ENCODE results near the gene CDK9.

CDK9 gene

GRCh38 chr9:127761491-127761956 lies 24.3 kb upstream of the CDK9 start:
- no peak for DNase-seq (ENCODE audit: low read depth)

DNA sequence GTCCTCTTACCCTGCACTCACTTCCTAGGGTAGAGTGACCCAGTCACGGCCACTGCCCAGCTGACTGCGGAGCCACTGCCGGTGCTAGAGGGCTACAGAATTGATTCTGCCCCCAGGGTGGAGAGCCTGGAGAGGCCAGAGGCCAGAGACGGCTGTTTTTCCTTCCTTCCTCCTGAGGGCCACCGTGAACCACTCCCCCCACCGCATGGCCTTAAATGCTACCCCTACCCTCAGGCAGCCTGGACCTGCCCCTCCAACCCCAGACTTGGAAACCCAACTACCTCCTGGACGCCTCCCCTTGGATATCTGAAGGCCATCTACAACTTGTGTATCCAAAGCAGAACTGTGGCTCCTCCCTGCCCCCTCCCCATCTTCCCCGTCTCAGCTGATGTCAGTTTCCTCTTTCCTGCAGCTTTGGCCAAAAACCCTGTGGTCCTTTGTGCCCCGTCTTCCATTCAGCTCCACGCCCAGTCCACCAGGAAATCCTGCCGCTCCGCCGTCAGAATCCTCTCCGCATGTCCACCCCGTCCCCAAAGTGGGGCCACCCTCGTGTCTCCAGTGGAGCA lies 23.6 kb upstream of the CDK9 start:
- DNase-seq (ENCODE audit: low read depth): no peak

DNA sequence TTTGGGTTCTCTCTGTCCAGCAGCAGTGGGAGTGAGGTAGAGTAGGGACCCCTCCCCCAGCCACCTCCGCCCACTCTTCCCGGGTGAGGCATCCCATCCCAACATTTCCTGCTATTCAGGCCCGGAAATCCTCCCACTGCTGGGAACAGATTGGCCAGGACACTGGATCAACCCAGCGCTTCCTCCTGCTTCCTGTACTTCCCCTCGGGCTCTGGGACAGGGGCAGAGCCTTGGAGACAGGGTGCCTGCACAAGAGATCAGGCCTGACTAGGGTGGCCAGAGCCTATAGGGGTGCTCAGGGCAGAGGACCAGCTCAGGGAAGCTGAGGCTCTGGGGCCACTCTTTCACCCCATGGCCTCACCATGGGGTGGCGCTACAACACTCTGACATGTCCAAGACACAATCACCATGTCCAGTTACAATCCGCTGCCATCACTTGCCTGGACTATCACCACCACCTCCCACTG lies 21.9 kb upstream of the CDK9 start:
- no peak for DNase-seq (ENCODE audit: low read depth)

DNA sequence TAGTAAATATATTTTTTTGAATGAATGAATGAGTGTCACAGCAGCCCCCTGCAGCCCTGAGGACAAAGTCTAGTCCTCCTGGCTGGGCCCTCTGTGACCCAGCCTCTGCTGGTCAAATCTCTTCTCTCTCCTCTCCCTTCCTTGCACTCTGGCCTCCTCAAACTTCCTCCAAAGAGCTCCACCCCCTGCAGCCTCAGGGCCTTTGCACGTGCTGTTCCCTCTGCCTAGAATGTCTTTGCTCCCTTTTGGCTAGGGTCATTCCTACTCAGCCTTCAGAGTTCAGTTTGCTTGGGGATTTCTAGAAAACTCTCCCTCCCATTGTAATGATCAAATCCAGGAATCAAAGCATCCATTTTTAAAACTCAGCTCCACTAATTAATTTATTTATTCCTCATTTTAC lies 20.4 kb upstream of the CDK9 start:
- no peak for DNase-seq (ENCODE audit: low read depth)

DNA sequence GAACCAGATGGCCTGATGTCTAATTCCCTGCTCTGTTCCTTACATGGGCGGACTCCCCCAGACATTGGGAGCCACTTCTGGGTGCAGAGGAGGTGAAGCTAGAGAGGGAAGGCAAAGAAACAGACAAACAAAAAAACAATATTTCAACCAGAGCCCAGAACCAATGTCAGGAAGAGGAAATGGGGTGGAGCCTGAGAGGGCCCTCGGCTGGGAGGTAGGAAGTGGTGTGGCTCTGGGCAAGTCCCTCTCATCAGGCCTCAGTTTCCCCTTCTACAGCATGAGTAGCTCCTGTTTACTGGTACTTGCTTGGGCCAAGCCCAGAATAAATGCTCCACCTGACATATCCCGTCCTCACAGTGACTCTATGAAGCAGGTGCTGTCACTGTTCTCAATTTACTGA lies 18.4 kb upstream of the CDK9 start:
- no peak for DNase-seq (ENCODE audit: low read depth)

DNA sequence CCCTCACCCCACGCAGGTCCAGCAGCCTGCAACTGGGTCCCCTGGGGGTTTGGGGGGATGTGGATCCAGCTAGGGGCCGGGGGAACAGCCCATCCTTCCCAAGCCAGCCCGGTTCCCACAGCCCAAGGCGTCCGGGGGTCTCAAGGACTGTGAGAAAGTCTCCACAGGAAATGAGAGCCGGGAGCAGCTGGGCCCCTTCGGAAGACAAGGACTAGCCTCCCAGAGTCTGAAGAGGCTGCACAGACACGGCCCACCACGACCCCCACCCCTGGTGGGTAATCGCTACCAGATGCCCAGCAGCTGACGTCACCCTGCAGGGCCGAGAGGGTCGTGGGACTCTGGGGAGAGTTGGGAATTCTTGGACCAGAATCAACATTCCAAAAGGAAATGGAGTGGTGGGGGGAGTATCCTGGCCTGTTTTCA lies 17.9 kb upstream of the CDK9 start:
- no peak for DNase-seq (ENCODE audit: low read depth)

GRCh38 chr9:127768698-127769097 lies 17.1 kb upstream of the CDK9 start:
- DNase-seq (ENCODE audit: low read depth): no peak

DNA sequence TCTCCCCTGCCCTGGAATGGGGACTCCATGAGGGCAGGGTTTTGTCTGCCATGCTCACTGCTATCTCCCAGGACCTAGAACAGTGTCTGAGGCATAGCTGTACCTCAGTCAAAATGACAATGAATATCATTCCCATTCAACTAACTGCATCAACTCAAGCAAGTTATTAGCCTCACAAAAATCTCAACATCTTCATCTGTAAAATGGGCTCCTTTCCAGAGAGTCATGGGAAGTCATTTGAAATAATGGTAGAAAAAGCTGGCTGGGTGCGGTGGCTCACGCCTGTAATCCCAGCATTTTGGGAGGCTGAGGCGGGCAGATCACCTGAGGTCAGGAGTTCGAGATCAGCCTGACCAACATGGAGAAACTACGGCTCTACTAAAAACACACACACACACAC lies 16.7 kb upstream of the CDK9 start:
- DNase-seq (ENCODE audit: low read depth): no peak

- DNase-seq (ENCODE audit: low read depth): no peak
Observed at GRCh38 chr9:127769929-127770582, 15.8 kb upstream of the CDK9 start.

DNA sequence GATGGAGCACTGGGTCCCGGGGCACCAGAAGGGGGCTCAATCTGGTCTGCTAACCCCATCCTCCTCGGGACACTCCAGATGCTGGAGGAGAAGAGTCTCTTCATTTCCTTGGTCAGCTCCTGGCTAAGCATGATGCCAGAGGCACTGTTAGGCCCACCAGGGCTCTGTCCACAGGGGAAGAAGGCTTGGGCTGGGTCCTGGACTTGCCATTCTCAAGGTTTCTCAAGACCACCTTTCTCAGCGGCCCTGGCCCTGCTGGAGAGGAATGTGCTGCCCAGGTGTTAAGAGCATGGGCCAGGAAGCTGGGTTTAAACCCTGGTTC lies 15.3 kb upstream of the CDK9 start:
- DNase-seq (ENCODE audit: low read depth): no peak

- peak; percentile 92 for DNase-seq (ENCODE audit: low read depth)
Observed at GRCh38 chr9:127770905-127771569, 14.8 kb upstream of the CDK9 start.

DNA sequence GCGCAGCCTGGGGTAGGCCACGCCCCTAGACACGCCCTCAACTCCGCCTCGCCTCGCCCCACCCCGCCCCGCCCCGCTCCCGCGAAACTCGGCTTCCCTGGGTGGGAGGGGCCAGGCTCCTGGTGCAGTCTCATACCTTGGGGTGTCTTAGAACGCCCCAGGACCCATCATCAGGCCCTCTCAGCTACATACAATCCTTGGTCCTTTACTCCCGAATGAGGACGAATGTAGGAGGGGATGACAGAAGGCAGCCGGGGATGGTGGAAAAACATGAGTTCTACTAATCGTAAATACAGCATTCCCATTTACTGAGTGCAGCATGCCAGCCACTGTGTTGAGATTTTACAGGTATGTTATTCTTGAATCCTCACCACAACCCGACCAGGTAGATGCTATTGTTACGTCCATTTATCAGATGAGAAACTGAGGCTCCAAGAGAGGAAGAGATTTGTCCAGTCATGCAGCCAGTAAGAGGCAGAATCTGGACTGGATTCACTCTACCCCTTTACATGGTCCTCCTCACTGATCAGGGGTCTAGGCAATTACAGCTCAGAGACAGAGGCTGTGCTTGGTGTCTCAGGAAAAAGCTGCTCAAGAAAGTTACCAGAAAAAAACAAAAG lies 14.2 kb upstream of the CDK9 start:
- DNase-seq (ENCODE audit: low read depth): no peak

GRCh38 chr9:127772603-127773002 lies 13.2 kb upstream of the CDK9 start:
- DNase-seq (ENCODE audit: low read depth): no peak

DNA sequence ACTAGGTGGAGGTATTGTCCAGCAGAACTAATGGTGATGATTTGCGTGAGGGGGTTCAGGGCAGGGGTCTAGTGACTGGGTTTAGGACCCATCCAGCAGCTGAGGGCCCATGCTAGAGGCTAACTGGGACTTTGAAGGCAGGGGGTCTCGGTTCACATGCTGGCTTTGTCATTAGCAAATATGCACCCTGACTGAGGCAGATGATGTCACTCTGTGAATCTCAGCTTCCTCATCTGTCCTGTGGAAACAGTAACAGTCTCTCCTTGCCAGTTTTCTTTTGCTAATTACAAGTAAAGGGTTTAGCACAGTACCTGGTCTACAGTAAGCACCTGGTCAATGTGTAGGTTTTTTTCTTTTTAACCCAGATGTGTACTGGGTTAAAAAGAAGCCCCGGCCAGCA lies 12.6 kb upstream of the CDK9 start:
- DNase-seq (ENCODE audit: low read depth): no peak

GRCh38 chr9:127773981-127774380 lies 11.9 kb upstream of the CDK9 start:
- DNase-seq (ENCODE audit: low read depth): no peak

- no peak for DNase-seq (ENCODE audit: low read depth)
Observed at GRCh38 chr9:127776195-127776923, 9.5 kb upstream of the CDK9 start.

- DNase-seq (ENCODE audit: low read depth): no peak
Observed at GRCh38 chr9:127776924-127777289, 8.9 kb upstream of the CDK9 start.

DNA sequence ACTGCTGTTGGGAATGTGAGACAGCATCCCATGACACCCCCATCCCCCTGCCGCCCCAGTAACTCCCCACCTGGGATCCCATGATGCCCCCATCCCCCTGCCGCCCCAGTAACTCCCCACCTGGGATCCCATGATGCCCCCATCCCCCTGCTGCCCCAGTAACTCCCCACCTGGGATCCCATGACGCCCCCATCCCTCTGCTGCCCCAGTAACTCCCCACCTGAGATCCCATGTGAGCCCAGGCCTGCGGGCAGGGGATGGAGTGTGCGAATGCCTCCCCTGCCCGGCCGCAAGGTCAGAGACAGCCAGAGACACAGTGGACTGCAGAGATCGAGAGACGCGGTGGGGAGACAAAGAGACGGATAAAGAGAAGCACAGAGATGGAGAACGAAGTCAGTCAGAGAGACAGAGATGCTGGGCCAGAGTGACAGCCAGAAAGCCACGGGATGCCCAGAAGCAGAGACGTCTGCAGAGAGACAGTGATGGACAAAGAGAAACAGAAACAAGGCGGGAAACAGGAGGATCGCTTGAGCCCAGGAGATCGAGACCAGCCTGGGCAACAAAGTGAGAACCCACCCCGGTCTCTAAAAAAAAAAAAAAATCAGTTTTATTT lies 8.4 kb upstream of the CDK9 start:
- DNase-seq (ENCODE audit: low read depth): no peak

- no peak for DNase-seq (ENCODE audit: low read depth)
Observed at GRCh38 chr9:127778280-127779135, 7.3 kb upstream of the CDK9 start, which contains the start of gene SH2D3C. Gene SH2D3C (minus strand): TSS chr9:127778666. CDS start chr9:127778627, 39 bp downstream.

DNA sequence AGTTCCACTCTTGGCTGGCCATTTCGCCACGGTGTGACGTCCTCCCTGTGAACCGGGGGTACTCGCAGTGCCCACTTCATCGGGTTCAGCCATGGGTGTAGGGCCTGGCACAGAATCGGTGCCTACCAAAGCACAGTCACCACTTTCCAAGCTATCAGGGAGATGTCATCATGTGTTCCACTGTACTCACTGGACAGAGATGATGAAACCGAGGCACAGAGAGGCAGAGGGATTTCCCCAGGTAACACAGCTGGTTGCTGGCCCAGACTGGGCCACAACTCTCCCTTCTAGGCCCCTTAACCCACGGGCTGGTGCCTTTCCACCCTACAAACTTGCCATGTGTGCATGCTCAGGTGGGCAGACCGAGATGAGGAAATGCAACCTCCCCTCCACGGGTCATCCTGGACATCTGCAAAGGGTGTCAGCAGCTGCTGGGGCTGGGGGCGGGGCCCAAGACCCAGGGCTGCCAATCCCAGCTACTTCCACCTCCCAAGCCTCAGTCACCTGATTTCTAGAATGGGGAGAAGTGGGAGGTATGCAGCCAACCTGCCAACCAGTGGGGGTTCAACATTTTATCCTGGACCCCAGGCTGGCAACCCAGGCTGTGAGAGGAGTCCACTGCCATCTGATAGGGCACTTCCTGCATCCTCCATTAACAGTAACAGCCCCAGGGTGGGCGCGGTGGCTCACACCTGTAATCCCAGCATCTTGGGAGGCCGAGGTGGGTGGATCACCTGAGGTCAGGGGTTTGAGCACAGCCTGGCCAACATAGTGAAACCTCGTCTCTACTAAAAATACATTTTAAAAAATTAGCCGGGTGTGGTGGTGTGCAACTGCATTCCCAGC lies 6.5 kb upstream of the CDK9 start:
- no peak for DNase-seq (ENCODE audit: low read depth)

Measured in stimulated activated CD8-positive, alpha-beta memory T cell treated with anti-CD3 and anti-CD28 coated beads, Interleukin-7, amount 100 ng/mL, for 24 hours (primary cell).